GM10266 (cell line): ENCODE results near the gene TAL2.
A peak's percentile ranks its signal among the peaks of the same experiment; 100 is the strongest.

Source experiments
- DNase-seq: peaks from one replicate; pipeline ENCODE4 v3.0.0; 2012; ENCODE audit errors: extremely low spot score
- TF ChIP-seq, protein P1 (sequence below): IDR thresholded peaks from 2 replicates; pipeline ENCODE4 v1.5.1; 2012; ENCODE audit warnings: mild to moderate bottlenecking, low read depth; ENCODE audit not compliant: control insufficient read depth, insufficient read depth; ENCODE audit errors: missing control alignments

TAL2 gene

DNA sequence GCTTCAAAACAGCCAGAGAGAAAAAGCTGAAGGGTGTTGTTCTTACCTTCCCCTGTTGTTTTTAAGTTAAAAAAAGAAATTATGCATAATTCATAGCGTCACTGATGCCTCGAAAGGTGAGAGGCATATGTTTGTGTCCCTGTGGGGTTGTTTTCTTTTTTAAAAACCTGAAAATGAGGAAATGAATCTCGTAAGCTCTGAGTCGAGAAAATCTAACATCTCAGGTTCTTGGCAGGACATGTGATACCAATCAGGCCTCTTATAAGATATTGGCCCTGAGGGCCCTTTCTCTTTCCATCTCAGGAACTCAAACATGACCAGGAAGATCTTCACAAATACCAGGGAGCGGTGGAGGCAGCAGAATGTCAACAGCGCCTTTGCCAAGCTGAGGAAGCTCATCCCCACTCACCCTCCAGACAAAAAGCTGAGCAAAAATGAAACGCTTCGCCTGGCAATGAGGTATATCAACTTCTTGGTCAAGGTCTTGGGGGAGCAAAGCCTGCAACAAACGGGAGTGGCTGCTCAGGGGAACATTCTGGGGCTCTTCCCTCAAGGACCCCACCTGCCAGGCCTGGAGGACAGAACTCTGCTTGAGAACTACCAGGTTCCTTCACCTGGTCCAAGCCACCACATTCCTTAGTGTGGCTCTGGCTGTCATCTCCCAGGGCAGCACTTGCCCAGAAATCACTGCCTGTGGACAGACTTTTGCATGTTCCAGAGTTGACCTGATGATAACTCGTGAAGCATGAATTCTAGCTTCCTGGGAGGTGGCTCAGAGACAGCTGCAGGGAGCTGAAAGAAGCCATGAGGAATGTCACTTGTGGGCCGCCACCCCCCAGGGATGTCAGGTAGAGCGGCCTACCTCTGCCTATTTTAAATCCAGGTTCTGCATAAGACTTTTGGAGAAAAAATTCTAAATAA, at the start of gene TAL2:
TAL2 (plus strand) TSS at position 274 of the 921 bp plus-strand sequence; CDS start at position 314, 40 bp downstream.
- TF ChIP-seq, protein P1, sequence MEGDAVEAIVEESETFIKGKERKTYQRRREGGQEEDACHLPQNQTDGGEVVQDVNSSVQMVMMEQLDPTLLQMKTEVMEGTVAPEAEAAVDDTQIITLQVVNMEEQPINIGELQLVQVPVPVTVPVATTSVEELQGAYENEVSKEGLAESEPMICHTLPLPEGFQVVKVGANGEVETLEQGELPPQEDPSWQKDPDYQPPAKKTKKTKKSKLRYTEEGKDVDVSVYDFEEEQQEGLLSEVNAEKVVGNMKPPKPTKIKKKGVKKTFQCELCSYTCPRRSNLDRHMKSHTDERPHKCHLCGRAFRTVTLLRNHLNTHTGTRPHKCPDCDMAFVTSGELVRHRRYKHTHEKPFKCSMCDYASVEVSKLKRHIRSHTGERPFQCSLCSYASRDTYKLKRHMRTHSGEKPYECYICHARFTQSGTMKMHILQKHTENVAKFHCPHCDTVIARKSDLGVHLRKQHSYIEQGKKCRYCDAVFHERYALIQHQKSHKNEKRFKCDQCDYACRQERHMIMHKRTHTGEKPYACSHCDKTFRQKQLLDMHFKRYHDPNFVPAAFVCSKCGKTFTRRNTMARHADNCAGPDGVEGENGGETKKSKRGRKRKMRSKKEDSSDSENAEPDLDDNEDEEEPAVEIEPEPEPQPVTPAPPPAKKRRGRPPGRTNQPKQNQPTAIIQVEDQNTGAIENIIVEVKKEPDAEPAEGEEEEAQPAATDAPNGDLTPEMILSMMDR, result no peak
- no peak for DNase-seq

DNA sequence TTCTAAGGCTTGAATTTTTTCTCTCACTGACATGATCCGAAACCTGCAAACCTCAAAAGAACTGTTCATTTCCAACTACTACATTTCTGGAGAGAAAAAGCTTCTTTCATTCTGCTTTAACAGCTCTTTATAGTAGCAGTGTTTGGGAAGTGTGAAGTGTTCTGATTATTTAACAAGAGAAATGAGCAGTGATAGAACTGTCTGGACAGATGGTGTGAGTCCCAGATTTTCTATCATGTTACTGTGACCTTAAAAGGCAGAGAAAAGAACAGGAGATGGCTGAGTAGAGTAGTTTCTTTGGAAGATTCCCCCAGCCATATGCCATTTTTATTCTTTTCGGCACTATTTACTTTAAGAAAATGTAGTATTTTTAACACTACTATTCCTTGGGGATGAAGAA, 41.3 kb upstream of the TAL2 start:
- TF ChIP-seq, protein P1, result no peak
- no peak for DNase-seq

DNA sequence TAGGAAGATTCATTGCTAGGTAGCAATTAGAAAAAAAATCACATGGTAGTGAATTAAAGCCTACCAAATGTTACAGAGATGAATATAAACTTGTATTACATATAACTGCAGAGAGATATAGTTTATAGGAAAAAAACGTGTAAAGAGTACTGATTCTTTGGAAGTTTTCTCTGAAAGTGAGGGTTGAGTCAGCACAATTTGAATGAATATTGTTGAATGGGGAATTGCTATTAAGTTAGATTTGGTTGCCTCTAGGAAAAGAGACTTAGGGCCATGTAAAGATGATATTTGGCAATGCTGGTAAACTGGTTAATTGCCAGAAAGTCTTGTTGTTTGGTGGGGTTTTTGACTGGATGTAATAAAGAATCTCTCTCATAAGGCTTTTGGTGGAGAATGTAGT, 37.2 kb upstream of the TAL2 start:
- TF ChIP-seq, protein P1, result no peak
- no peak for DNase-seq

- DNase-seq, result no peak
- TF ChIP-seq, protein P1, result no peak
These were observed 29.4 kb upstream of the TAL2 start for GRCh38 chr9:105632807-105633206.

- DNase-seq, result no peak
- TF ChIP-seq, protein P1, result no peak
These were observed 28.8 kb upstream of the TAL2 start for GRCh38 chr9:105633411-105633810.

DNA sequence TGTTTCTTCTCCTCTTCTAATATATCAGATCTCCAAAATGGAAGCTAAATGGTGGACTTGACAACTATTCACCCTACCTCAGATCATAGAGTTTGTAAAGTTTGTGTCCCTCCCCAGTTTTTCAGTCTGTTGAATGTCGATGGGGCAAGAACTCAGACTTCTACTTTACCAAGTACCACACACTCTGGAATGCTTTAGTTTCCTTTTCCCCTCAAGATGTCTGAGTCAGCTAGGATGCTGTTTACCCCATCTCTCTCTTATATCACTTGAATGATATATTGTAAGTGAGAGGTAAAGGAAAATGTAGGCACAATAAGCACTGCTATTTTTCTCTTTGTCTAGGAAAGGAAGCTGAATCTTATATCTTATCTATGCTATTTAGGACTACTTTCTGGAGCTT, 25.9 kb upstream of the TAL2 start:
- TF ChIP-seq, protein P1, result no peak
- no peak for DNase-seq

- TF ChIP-seq, protein P1, result peak; percentile 34
- no peak for DNase-seq
These were observed 24.4 kb upstream of the TAL2 start for GRCh38 chr9:105637787-105638395.
